ENCODE results near the gene RYR3. TPM values are rescaled to one million over a fixed set of nuclear protein-coding genes. Genes with fewer than 3 reads are reported as not detected.
"Not testable (repeated sequence)": the region's sequence is repeated elsewhere in the genome, so short reads cannot be mapped to it uniquely, and the experiment has no call there.

RYR3 gene
- total RNA-seq, 1 donor from 2014 or later = 4.8 TPM

DNA sequence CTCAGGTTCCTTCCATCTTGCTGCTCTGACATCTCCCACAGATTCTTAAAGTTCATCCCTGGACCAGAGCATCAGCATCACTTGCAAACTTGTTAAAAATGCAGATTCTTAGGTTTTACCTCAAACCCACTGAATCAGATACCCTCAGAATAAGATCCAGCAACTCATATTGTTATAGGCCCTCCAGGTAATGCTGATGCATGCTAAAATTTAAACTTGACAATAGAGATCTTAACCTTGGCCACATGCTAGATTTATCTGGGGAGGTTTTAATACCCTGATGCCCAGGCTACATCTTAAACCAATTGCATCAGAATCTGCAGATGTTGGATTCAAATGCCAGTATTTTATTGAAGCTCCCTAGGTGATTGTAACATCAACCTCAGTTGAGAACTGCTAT, 256.9 kb downstream of the RYR3 start:
- no peak for TF ChIP-seq CTCF (IDR thresholded peaks at IDR 0.05; ENCODE audit: unreplicated experiment)
- H3K27ac Mint-ChIP-seq (ENCODE audit: unreplicated experiment) = no peak overlapping the region
- H3K27me3 Mint-ChIP-seq (ENCODE audit: unreplicated experiment) = no peaks in the 10 kb centered on the region
- H3K4me1 Mint-ChIP-seq (ENCODE audit: unreplicated experiment) = no peaks in the 10 kb centered on the region
- no peaks in the 10 kb centered on the region for H3K36me3 Mint-ChIP-seq (ENCODE audit: low read depth, unreplicated experiment)
- no peak overlapping the region for H3K4me3 Mint-ChIP-seq (ENCODE audit: unreplicated experiment)
- H3K9me3 Mint-ChIP-seq (ENCODE audit: unreplicated experiment) = no peaks in the 10 kb centered on the region
- no peak for DNase-seq (ENCODE audit: low spot score)

DNA sequence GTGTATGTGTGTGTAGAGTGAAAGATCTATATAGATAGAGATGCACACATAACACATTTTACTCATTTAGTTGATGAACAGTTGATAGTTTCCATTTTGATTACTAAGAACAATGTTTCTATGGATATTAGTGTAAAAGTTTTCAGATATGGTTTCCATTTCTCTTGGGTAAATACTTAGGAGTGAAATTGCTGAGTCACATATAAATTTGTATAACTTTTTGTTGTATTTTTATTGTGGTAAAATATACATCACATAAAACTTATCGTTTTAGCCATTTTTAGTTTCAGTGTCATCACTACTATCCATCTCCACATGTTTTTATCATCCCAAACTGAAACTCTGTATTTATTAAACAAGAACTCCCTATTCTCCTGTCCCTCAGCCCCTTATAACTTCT, 258.3 kb downstream of the RYR3 start:
- no peaks in the 10 kb centered on the region for H3K36me3 Mint-ChIP-seq (ENCODE audit: low read depth, unreplicated experiment)
- no peak overlapping the region for H3K4me3 Mint-ChIP-seq (ENCODE audit: unreplicated experiment)
- TF ChIP-seq CTCF (IDR thresholded peaks at IDR 0.05; ENCODE audit: unreplicated experiment) = no peak

GRCh38 chr15:33577911-33578310, 267.1 kb downstream of the RYR3 start:
- not testable (repeated sequence) for H3K36me3 Mint-ChIP-seq (ENCODE audit: low read depth, unreplicated experiment); H3K4me3 Mint-ChIP-seq (ENCODE audit: unreplicated experiment); H3K27me3 Mint-ChIP-seq (ENCODE audit: unreplicated experiment); H3K9me3 Mint-ChIP-seq (ENCODE audit: unreplicated experiment); H3K4me1 Mint-ChIP-seq (ENCODE audit: unreplicated experiment); DNase-seq (ENCODE audit: low spot score); H3K27ac Mint-ChIP-seq (ENCODE audit: unreplicated experiment)

More for the DNA sequence above, 258.3 kb downstream of the RYR3 start:
- Mint-ChIP-seq H3K9me3 (ENCODE audit: unreplicated experiment) (no peaks in the 10 kb centered on the region), H3K27me3 (ENCODE audit: unreplicated experiment) (peaks cover 4% of the 10 kb centered on the region), H3K27ac (ENCODE audit: unreplicated experiment) (no peak overlapping the region), H3K4me1 (ENCODE audit: unreplicated experiment) (no peaks in the 10 kb centered on the region)
- DNase-seq (ENCODE audit: low spot score) = no peak

GRCh38 chr15:33580526-33580925, 269.8 kb downstream of the RYR3 start:
- no peak for TF ChIP-seq CTCF (IDR thresholded peaks at IDR 0.05; ENCODE audit: unreplicated experiment)
- Mint-ChIP-seq H3K4me1 (ENCODE audit: unreplicated experiment) (no peaks in the 10 kb centered on the region), H3K27me3 (ENCODE audit: unreplicated experiment) (peaks cover 4% of the 10 kb centered on the region), H3K4me3 (ENCODE audit: unreplicated experiment) (no peak overlapping the region), H3K27ac (ENCODE audit: unreplicated experiment) (no peak overlapping the region), H3K36me3 (ENCODE audit: low read depth, unreplicated experiment) (no peaks in the 10 kb centered on the region), H3K9me3 (ENCODE audit: unreplicated experiment) (no peaks in the 10 kb centered on the region)
- DNase-seq (ENCODE audit: low spot score) = no peak

DNA sequence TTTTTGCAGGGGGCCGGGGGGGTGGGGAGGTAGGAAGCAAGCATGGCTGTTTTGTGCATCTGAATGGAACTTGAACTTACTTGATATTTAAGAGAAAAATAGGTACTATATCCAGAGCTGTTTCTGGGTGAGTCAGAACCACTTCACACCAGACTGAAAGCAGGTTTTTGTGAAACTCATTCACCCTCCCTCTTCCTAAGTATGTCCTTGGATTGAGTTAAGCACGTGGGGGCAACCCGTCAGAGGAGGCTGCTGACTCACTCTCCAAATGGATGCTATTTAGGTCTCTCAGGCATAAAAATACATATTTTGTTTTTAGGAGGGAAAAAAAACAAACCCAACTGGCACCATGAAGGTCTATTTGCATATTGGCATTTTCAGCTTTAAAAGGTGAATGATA, 270.3 kb downstream of the RYR3 start:
- Mint-ChIP-seq H3K27ac (ENCODE audit: unreplicated experiment) (no peak overlapping the region), H3K4me1 (ENCODE audit: unreplicated experiment) (no peaks in the 10 kb centered on the region), H3K27me3 (ENCODE audit: unreplicated experiment) (peaks cover 4% of the 10 kb centered on the region), H3K4me3 (ENCODE audit: unreplicated experiment) (no peak overlapping the region), H3K9me3 (ENCODE audit: unreplicated experiment) (no peaks in the 10 kb centered on the region), H3K36me3 (ENCODE audit: low read depth, unreplicated experiment) (no peaks in the 10 kb centered on the region)
- no peak for DNase-seq (ENCODE audit: low spot score)
- TF ChIP-seq CTCF (IDR thresholded peaks at IDR 0.05; ENCODE audit: unreplicated experiment) = no peak

GRCh38 chr15:33584797-33585196, 274.0 kb downstream of the RYR3 start:
- H3K36me3 Mint-ChIP-seq (ENCODE audit: low read depth, unreplicated experiment) = no peaks in the 10 kb centered on the region
- no peak overlapping the region for H3K4me3 Mint-ChIP-seq (ENCODE audit: unreplicated experiment)
- TF ChIP-seq CTCF (IDR thresholded peaks at IDR 0.05; ENCODE audit: unreplicated experiment) = no peak
- no peak for DNase-seq (ENCODE audit: low spot score)
- H3K4me1 Mint-ChIP-seq (ENCODE audit: unreplicated experiment) = no peaks in the 10 kb centered on the region
- no peak overlapping the region for H3K27ac Mint-ChIP-seq (ENCODE audit: unreplicated experiment)
- H3K9me3 Mint-ChIP-seq (ENCODE audit: unreplicated experiment) = no peaks in the 10 kb centered on the region
- H3K27me3 Mint-ChIP-seq (ENCODE audit: unreplicated experiment) = peaks cover 1% of the 10 kb centered on the region

Data from endothelial cell (in vitro differentiated cells).